ENCODE data around the gene UBL3. TPM values are rescaled to one million over a fixed set of nuclear protein-coding genes. Genes with fewer than 3 reads are reported as not detected.

Gene UBL3
- total RNA-seq, 1 experiment from 2014 or later = 12.0 TPM

DNA sequence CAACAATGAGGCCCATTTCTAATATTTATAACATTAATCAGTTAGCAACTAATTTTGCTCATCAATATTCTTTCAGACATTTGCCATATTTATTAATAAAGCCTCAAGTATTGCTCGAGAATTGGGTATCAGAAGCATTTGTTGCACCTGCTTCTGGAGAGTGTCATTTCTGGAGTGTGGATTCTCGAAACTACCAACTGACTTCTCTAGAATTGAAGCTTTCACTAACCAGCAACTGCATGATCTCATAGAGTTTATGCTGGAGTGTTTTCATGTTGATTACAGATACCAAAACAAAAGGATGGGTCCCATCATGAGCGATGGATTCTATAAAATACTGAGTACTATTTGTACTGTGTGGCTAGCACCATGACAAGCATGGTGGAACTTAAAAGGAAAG, 133.9 kb downstream of the UBL3 start:
- no peak for DNase-seq (ENCODE audit: low spot score)
- no peak overlapping the region for H3K27ac ChIP-seq (ENCODE audit: low read depth, low read length, poor library complexity, severe bottlenecking)
- peaks cover 5% of the 10 kb centered on the region for H3K9me3 ChIP-seq (ENCODE audit: low read depth, low read length, poor library complexity, severe bottlenecking)
- no peak for TF ChIP-seq EZH2 (IDR thresholded peaks at IDR 0.05; ENCODE audit: borderline replicate concordance, low read depth, low read length, poor library complexity, severe bottlenecking)
- TF ChIP-seq, protein P1, sequence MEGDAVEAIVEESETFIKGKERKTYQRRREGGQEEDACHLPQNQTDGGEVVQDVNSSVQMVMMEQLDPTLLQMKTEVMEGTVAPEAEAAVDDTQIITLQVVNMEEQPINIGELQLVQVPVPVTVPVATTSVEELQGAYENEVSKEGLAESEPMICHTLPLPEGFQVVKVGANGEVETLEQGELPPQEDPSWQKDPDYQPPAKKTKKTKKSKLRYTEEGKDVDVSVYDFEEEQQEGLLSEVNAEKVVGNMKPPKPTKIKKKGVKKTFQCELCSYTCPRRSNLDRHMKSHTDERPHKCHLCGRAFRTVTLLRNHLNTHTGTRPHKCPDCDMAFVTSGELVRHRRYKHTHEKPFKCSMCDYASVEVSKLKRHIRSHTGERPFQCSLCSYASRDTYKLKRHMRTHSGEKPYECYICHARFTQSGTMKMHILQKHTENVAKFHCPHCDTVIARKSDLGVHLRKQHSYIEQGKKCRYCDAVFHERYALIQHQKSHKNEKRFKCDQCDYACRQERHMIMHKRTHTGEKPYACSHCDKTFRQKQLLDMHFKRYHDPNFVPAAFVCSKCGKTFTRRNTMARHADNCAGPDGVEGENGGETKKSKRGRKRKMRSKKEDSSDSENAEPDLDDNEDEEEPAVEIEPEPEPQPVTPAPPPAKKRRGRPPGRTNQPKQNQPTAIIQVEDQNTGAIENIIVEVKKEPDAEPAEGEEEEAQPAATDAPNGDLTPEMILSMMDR (conservative IDR thresholded peaks at IDR 0.05; ENCODE audit: low read depth, low read length) = no peak
- H3K4me1 ChIP-seq (ENCODE audit: insufficient read depth, low read length, poor library complexity, severe bottlenecking) = no peaks in the 10 kb centered on the region
- intact Hi-C loops (cut with micrococcal nuclease; ENCODE audit: unreplicated experiment) = no loop called here
- H3K27me3 ChIP-seq (replicated peaks; ENCODE audit: insufficient read depth, low read depth, low read length, poor library complexity) = peaks cover 12% of the 10 kb centered on the region
- no peak overlapping the region for H3K4me3 ChIP-seq (ENCODE audit: low read depth, low read length, poor library complexity, severe bottlenecking)
- H3K36me3 ChIP-seq (ENCODE audit: insufficient read depth, low read length, poor library complexity, severe bottlenecking) = no peaks in the 10 kb centered on the region
- ChIA-PET POLR2A (ENCODE audit: low non-redundant PET) (no interaction called here), CTCF (no interaction called here)
- BruUV-seq (replicated peaks) = no TSS peak

All from A673 (cell line).